Astrocyte of the spinal cord (primary cell): ENCODE results near the gene PAQR3.
"Not testable (repeated sequence)": the region's sequence is repeated elsewhere in the genome, so short reads cannot be mapped to it uniquely, and the experiment has no call there.

Source experiments
- DNase-seq: peaks from one replicate; pipeline ENCODE4 v3.0.0; 2011; ENCODE audit warnings: low read depth, low spot score
- H3K4me3 ChIP-seq: 2 replicates; pipeline ENCODE4 v1.5.1; 2011; ENCODE audit warnings: low read depth, mild to moderate bottlenecking, low read length, moderate library complexity
- CTCF ChIP-seq: IDR thresholded peaks from 2 replicates; pipeline ENCODE4 v1.5.1; 2012; ENCODE audit warnings: low read depth, mild to moderate bottlenecking, low read length, inconsistent platforms
- in situ Hi-C: cut with HindIII; loops from 2 replicates; pipeline ENCODE4 v1.10.0; 2017; ENCODE audit warnings: low sequenced_read_pairs

The PAQR3 gene

DNA sequence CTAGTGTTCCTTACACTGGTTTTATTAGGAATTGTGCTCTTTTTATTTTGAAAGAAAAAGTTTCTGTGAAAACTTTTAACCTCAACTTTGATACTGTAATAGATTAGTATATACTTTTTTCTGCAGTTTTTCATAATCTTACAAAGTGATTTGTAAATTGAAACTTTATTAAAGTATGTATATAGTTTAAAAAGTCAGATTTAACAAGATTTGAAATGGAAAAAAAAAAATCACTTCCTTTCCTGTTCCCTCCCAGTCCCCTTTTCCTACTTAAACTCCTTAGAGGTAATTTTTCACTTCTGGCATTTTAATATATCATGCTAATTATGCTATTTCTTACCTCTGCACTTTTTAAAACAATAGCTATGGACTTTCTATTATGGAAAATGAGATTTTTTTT lies 49.3 kb downstream of the PAQR3 start:
- in situ Hi-C loops: no loop called here

GRCh38 chr4:78885598-78885997 lies 53.6 kb downstream of the PAQR3 start:
- TF ChIP-seq CTCF: no peak
- H3K4me3 ChIP-seq: no peak overlapping the region
- DNase-seq: no peak
- in situ Hi-C loops: no loop called here

More for the DNA sequence above, 49.3 kb downstream of the PAQR3 start:
- no peak overlapping the region for H3K4me3 ChIP-seq
- DNase-seq: no peak
- no peak for TF ChIP-seq CTCF

GRCh38 chr4:78880874-78881492 lies 58.3 kb downstream of the PAQR3 start:
- H3K4me3 ChIP-seq: no peak overlapping the region
- TF ChIP-seq CTCF: no peak
- DNase-seq: no peak
- in situ Hi-C loops: no loop called here

DNA sequence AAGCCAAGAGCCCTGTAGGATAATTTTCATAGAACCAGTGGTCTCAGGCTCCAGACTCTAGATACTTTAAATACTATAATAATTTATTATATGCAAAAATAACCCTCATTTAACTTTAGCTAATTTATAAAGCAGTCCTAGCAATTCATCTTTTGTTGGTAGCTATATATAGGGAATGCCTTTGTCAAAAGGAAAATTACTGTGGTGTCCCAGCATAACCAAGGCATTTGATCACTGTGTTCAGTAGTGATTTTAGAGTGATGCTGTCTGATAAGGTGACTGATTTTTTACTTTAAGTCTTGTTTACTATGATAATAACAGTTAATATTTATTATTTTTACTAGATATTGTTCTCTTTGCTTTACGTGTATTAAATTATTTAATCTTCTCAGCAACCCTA lies 61.2 kb downstream of the PAQR3 start:
- no peak overlapping the region for H3K4me3 ChIP-seq
- in situ Hi-C loops: no loop called here
- no peak for DNase-seq
- no peak for TF ChIP-seq CTCF

- in situ Hi-C loops: no loop called here
- no peak overlapping the region for H3K4me3 ChIP-seq
- no peak for DNase-seq
- TF ChIP-seq CTCF: no peak
These were observed 62.5 kb downstream of the PAQR3 start for GRCh38 chr4:78876568-78877320.

DNA sequence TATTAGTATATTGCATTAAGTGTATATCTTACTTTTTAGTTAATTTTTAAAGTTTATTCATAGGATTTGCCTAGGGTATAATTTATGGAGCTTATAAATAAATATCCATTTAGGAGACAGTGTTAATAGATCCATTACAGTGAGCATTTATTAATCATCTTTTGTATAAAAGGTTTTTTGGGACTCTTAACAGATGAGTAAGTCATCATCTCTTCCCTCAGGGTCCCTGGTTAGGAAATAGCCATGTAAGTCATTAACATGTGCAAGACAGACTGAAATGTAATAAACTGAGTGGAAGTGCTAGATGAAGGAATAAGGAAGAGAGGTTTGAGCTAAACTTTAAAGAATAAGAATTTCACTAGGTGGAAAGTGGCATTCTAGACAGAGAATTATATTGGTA lies 69.2 kb downstream of the PAQR3 start:
- H3K4me3 ChIP-seq: no peak overlapping the region
- in situ Hi-C loops: no loop called here
- no peak for TF ChIP-seq CTCF
- no peak for DNase-seq

DNA sequence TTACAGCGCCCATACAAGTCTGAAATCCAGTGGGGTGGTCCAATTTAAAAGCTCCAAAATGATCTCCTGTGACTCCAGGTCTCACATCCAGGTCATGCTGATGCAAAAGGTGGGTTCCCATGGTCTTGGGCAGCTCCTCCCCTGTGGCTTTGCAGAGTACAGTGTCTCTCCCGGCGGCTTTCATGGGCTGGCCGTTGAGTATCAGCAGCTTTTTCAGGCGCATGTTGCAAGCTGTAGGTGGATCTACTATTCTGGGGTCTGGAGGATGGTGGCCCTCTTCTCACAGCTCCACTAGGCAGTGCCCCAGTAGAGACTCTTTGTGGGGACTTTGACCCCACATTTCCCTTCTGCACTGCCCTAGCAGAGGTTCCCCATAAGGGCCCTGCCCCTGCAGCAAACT lies 70.5 kb downstream of the PAQR3 start:
- in situ Hi-C loops, DNase-seq, H3K4me3 ChIP-seq: not testable (repeated sequence)
